HEK293 (cell line): Measurements from ENCODE around the gene BMAL1.
"Not testable (repeated sequence)": the region's sequence is repeated elsewhere in the genome, so short reads cannot be mapped to it uniquely, and the experiment has no call there.

ENCODE experiments used
- CTCF ChIA-PET: fragments of 350-600 bp; formaldehyde crosslinking; extraction: SDS; loops from one replicate; lab custom pipeline; 2021; ENCODE audit warnings: antibody characterized with exemption; lab: Yijun Ruan, JAX
- POLR2A ChIA-PET: fragments of 300-600 bp; formaldehyde crosslinking; extraction: SDS; loops from one replicate; lab custom pipeline; 2020; ENCODE audit warnings: antibody characterized with exemption, inconsistent platforms; lab: Yijun Ruan, JAX
- H3K27ac ChIP-seq: fragments of 200-500 bp; sonication (Bioruptor generic); 2 replicates; pipeline ENCODE4 v1.5.1; 2014; ENCODE audit warnings: low read depth, low read length, control low read depth, inconsistent platforms; ENCODE audit errors: extremely low read depth
- H3K36me3 ChIP-seq, 2 experiments: fragments of 200-500 bp in 1 of 2; sonication (Bioruptor generic) in 1 of 2; 1 replicate in 1 of 2; 2 replicates in 1 of 2; pipeline ENCODE4 v1.5.1; 2014 to 2017; ENCODE audit warnings: inconsistent platforms in 2 of 2, low read length in 2 of 2; ENCODE audit not compliant: control insufficient read depth in 2 of 2, insufficient read depth in 1 of 2
- H3K4me1 ChIP-seq: fragments of 200-500 bp; sonication (Bioruptor generic); 2 replicates; pipeline ENCODE4 v1.5.1; 2014; ENCODE audit warnings: mild to moderate bottlenecking, low read length, inconsistent platforms; ENCODE audit not compliant: control insufficient read depth, insufficient read depth
- H3K4me3 ChIP-seq: 2 replicates; pipeline ENCODE4 v1.5.1; 2011; ENCODE audit warnings: low read depth, mild to moderate bottlenecking, control low read depth, low read length, moderate library complexity
- H3K9me3 ChIP-seq: fragments of 200-500 bp; sonication (Bioruptor generic); 2 replicates; pipeline ENCODE4 v1.5.1; 2014; ENCODE audit warnings: low read depth, low read length, inconsistent platforms; ENCODE audit not compliant: control insufficient read depth, insufficient read depth
- GLI4 ChIP-seq: fragments of 450-650 bp; formaldehyde crosslinking; IDR thresholded peaks from 2 replicates; pipeline ENCODE4 v1.5.1; 2016; ENCODE audit warnings: missing biosample characterization, missing genetic modification characterization
- HOXC10 ChIP-seq: sonication (generic); formaldehyde crosslinking; IDR thresholded peaks from 2 replicates; pipeline ENCODE4 v1.8.1; 2023; ENCODE audit warnings: mild to moderate bottlenecking, missing genetic modification reagents
- KLF7 ChIP-seq: fragments of 450-650 bp; formaldehyde crosslinking; IDR thresholded peaks from 2 replicates; pipeline ENCODE4 v1.5.1; 2016; ENCODE audit warnings: missing biosample characterization, missing genetic modification characterization, borderline replicate concordance
- MEIS1 ChIP-seq: sonication (generic); formaldehyde crosslinking; IDR thresholded peaks from 2 replicates; pipeline ENCODE4 v1.8.1; 2022; ENCODE audit warnings: missing genetic modification reagents, mild to moderate bottlenecking, borderline replicate concordance
- SALL2 ChIP-seq: fragments of 450-650 bp; formaldehyde crosslinking; IDR thresholded peaks from 2 replicates; pipeline ENCODE4 v1.5.0; 2017; ENCODE audit warnings: missing biosample characterization, mild to moderate bottlenecking, missing genetic modification characterization, borderline replicate concordance
- ZBTB1 ChIP-seq: fragments of 450-650 bp; formaldehyde crosslinking; IDR thresholded peaks from 2 replicates; pipeline ENCODE4 v1.5.1; 2016; ENCODE audit warnings: missing biosample characterization, missing genetic modification characterization
- ZBTB48 ChIP-seq: fragments of 450-650 bp; formaldehyde crosslinking; IDR thresholded peaks from 2 replicates; pipeline ENCODE4 v1.5.1; 2016; ENCODE audit warnings: missing biosample characterization, missing genetic modification characterization
- ZNF112 ChIP-seq: fragments of 450-650 bp; formaldehyde crosslinking; IDR thresholded peaks from 2 replicates; pipeline ENCODE4 v1.5.0; 2017; ENCODE audit warnings: missing biosample characterization, missing genetic modification characterization
- ZNF133 ChIP-seq: fragments of 450-650 bp; formaldehyde crosslinking; IDR thresholded peaks from 2 replicates; pipeline ENCODE4 v1.5.1; 2016; ENCODE audit warnings: missing biosample characterization, missing genetic modification characterization
- ZNF138 ChIP-seq: fragments of 450-650 bp; formaldehyde crosslinking; IDR thresholded peaks from 2 replicates; pipeline ENCODE4 v1.5.1; 2016; ENCODE audit warnings: missing biosample characterization, missing genetic modification characterization, borderline replicate concordance
- ZNF214 ChIP-seq: fragments of 450-650 bp; formaldehyde crosslinking; IDR thresholded peaks from 2 replicates; pipeline ENCODE4 v1.5.1; 2017; ENCODE audit warnings: missing biosample characterization, mild to moderate bottlenecking, missing genetic modification characterization, borderline replicate concordance
- ZNF37A ChIP-seq: fragments of 450-650 bp; IDR thresholded peaks from 2 replicates; pipeline ENCODE4 v1.5.1; 2018; ENCODE audit warnings: missing biosample characterization, missing genetic modification characterization
- ZNF610 ChIP-seq: fragments of 450-650 bp; formaldehyde crosslinking; IDR thresholded peaks from 2 replicates; pipeline ENCODE4 v1.5.1; 2016; ENCODE audit warnings: missing biosample characterization, missing genetic modification characterization, borderline replicate concordance
- ZNF624 ChIP-seq: fragments of 450-650 bp; formaldehyde crosslinking; IDR thresholded peaks from 2 replicates; pipeline ENCODE4 v1.5.1; 2017; ENCODE audit warnings: missing biosample characterization, missing genetic modification characterization
- ZNF707 ChIP-seq: fragments of 450-650 bp; formaldehyde crosslinking; IDR thresholded peaks from 2 replicates; pipeline ENCODE4 v1.5.1; 2016; ENCODE audit warnings: missing biosample characterization, missing genetic modification characterization
- ZNF776 ChIP-seq: fragments of 450-650 bp; formaldehyde crosslinking; IDR thresholded peaks from 2 replicates; pipeline ENCODE4 v1.5.0; 2017; ENCODE audit warnings: missing biosample characterization, missing genetic modification characterization, borderline replicate concordance
- ZNF791 ChIP-seq: fragments of 450-650 bp; formaldehyde crosslinking; IDR thresholded peaks from 2 replicates; pipeline ENCODE4 v1.5.1; 2016; ENCODE audit warnings: missing biosample characterization, missing genetic modification characterization
- ZNF792 ChIP-seq: fragments of 450-650 bp; formaldehyde crosslinking; IDR thresholded peaks from 2 replicates; pipeline ENCODE4 v1.5.1; 2016; ENCODE audit warnings: missing biosample characterization, missing genetic modification characterization
- ZNF837 ChIP-seq: fragments of 450-650 bp; formaldehyde crosslinking; IDR thresholded peaks from 2 replicates; pipeline ENCODE4 v1.5.1; 2016; ENCODE audit warnings: missing biosample characterization, missing genetic modification characterization
- TF ChIP-seq, protein P1 (sequence below): fragments of 450-650 bp; formaldehyde crosslinking; IDR thresholded peaks from 2 replicates; pipeline ENCODE4 v1.5.1; 2016; ENCODE audit warnings: missing biosample characterization, missing genetic modification characterization
- TF ChIP-seq, protein P2 (sequence below): fragments of 450-650 bp; formaldehyde crosslinking; IDR thresholded peaks from 2 replicates; pipeline ENCODE4 v1.5.1; 2016; ENCODE audit warnings: missing biosample characterization, missing genetic modification characterization
- TF ChIP-seq, protein P3 (sequence below): fragments of 450-650 bp; formaldehyde crosslinking; IDR thresholded peaks from 2 replicates; pipeline ENCODE4 v1.5.1; 2016; ENCODE audit warnings: missing biosample characterization, missing genetic modification characterization, low read depth

BMAL1 gene

DNA sequence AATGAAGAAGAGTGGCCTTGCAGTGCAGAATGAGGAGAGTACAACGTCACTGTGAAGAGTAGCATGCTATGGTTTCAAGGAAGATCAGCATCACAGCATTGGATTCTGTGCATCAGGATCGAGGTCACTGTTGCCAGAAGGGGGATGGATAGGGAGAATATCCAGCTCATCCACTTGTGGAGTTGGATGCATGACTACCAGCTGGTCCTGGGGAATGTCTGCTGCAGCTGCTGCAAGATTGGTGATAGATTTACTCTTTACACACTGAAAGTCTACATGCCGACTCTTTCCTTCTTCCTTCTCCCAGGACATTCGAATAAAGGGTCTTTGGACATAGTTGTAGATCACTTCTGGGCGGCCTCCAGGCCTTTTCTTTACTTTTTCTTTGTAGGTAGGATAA, 111.2 kb downstream of the BMAL1 start (continued):
- TF ChIP-seq KLF7 (tag by site-specific recombination), result no peak
- TF ChIP-seq ZNF610 (tag by site-specific recombination), result no peak
- TF ChIP-seq MEIS1 (CRISPR knock-in tag), result no peak
- no peak for TF ChIP-seq HOXC10 (CRISPR knock-in tag)
- TF ChIP-seq ZNF707 (tag by site-specific recombination), result no peak
- no peak for TF ChIP-seq ZBTB48
- TF ChIP-seq ZNF138 (tag by site-specific recombination), result no peak
- no peak for TF ChIP-seq ZNF837 (tag by site-specific recombination)
- TF ChIP-seq, all 188 proteins: peak for 0

DNA sequence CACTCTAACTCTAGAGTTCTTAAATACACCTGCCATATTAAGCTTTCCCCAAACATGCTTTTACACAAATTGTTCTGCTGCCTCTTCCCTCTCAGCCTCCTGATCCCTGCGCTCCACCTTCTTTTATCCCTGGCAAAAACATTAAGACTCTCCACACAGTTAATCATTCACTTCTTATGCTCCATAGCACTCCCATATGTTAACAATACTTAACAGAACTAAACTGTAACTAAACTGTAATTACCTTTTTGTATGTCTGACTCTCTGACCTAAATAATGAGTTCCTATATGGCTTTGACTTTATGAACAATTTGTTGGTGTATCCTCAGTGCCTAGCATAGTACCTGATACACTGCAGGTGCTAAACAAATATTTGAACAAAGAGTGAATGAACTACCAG, 113.6 kb downstream of the BMAL1 start:
- H3K27ac ChIP-seq, result no peak overlapping the region
- H3K4me1 ChIP-seq, result no peaks in the 10 kb centered on the region
- ChIA-PET CTCF (interaction anchor here (0.7 kb wide), 1 partner anchor 377 kb away, joined by 3 read pairs; no protein-coding TSS in a partner anchor), POLR2A (interaction anchor here (1.6 kb wide), 1 partner anchor 72 kb away, joined by 4 read pairs; the partner anchor contains the start of gene BTBD10)
- peaks cover 0 to 40% of the 10 kb centered on the region in 2 experiments; a peak in 1 of 3 replicates for H3K36me3 ChIP-seq
- H3K9me3 ChIP-seq, result no peaks in the 10 kb centered on the region
- no peak for TF ChIP-seq ZNF112 (tag by site-specific recombination)
- no peak overlapping the region for H3K4me3 ChIP-seq

DNA sequence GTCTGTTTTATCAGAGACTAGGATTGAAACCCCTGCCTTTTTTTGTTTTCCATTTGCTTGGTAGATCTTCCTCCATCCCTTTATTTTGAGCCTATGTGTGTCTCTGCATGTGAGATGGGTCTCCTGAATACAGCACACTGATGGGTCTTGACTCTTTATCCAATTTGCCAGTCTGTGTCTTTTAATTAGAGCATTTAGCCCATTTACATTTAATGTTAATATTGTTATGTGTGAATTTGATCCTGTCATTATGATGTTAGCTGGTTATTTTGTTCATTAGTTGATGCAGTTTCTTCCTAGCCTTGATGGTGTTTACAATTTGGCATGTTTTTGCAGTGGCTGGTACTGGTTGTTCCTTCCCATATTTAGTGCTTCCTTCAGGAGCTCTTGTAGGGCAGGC, 120.7 kb downstream of the BMAL1 start:
- POLR2A ChIA-PET, H3K4me1 ChIP-seq, CTCF ChIA-PET, H3K9me3 ChIP-seq, H3K27ac ChIP-seq, H3K4me3 ChIP-seq: not testable (repeated sequence)
- peaks cover 0 to 21% of the 10 kb centered on the region in 2 experiments; a peak in 1 of 3 replicates for H3K36me3 ChIP-seq

DNA sequence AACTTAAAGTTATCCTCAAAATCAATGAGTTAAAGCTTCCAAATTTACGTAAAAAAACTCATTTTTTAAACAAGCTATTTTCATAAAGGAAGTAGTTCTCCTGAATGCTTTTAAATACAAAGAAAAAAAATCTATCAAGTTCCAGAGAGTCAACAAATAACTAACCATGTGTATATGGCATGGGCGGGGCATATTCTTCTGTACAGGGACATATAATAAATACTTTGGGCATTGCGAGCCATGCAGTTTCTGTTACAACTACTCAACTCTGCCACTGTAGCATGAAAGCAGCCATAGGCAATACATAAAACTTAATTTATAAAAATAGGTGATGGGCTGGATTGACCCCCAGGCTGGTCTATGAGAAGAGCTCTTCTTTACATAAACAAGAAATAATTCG, 127.6 kb downstream of the BMAL1 start:
- Histone ChIP-seq H3K9me3 (no peaks in the 10 kb centered on the region), H3K4me3 (no peak overlapping the region)
- TF ChIP-seq GLI4 (tag by site-specific recombination) (no peak), ZNF791 (no peak), ZNF624 (no peak), ZNF792 (tag by site-specific recombination) (no peak), ZNF133 (tag by site-specific recombination) (no peak), ZNF37A (no peak), ZBTB1 (tag by site-specific recombination) (no peak), SALL2 (tag by site-specific recombination) (no peak), ZNF214 (tag by site-specific recombination) (no peak), ZNF776 (tag by site-specific recombination) (no peak)
- TF ChIP-seq, protein P1, sequence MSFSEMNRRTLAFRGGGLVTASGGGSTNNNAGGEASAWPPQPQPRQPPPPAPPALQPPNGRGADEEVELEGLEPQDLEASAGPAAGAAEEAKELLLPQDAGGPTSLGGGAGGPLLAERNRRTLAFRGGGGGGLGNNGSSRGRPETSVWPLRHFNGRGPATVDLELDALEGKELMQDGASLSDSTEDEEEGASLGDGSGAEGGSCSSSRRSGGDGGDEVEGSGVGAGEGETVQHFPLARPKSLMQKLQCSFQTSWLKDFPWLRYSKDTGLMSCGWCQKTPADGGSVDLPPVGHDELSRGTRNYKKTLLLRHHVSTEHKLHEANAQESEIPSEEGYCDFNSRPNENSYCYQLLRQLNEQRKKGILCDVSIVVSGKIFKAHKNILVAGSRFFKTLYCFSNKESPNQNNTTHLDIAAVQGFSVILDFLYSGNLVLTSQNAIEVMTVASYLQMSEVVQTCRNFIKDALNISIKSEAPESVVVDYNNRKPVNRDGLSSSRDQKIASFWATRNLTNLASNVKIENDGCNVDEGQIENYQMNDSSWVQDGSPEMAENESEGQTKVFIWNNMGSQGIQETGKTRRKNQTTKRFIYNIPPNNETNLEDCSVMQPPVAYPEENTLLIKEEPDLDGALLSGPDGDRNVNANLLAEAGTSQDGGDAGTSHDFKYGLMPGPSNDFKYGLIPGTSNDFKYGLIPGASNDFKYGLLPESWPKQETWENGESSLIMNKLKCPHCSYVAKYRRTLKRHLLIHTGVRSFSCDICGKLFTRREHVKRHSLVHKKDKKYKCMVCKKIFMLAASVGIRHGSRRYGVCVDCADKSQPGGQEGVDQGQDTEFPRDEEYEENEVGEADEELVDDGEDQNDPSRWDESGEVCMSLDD (tag by site-specific recombination), result no peak
- TF ChIP-seq, protein P2, sequence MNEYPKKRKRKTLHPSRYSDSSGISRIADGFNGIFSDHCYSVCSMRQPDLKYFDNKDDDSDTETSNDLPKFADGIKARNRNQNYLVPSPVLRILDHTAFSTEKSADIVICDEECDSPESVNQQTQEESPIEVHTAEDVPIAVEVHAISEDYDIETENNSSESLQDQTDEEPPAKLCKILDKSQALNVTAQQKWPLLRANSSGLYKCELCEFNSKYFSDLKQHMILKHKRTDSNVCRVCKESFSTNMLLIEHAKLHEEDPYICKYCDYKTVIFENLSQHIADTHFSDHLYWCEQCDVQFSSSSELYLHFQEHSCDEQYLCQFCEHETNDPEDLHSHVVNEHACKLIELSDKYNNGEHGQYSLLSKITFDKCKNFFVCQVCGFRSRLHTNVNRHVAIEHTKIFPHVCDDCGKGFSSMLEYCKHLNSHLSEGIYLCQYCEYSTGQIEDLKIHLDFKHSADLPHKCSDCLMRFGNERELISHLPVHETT (tag by site-specific recombination), result no peak
- TF ChIP-seq, protein P3, sequence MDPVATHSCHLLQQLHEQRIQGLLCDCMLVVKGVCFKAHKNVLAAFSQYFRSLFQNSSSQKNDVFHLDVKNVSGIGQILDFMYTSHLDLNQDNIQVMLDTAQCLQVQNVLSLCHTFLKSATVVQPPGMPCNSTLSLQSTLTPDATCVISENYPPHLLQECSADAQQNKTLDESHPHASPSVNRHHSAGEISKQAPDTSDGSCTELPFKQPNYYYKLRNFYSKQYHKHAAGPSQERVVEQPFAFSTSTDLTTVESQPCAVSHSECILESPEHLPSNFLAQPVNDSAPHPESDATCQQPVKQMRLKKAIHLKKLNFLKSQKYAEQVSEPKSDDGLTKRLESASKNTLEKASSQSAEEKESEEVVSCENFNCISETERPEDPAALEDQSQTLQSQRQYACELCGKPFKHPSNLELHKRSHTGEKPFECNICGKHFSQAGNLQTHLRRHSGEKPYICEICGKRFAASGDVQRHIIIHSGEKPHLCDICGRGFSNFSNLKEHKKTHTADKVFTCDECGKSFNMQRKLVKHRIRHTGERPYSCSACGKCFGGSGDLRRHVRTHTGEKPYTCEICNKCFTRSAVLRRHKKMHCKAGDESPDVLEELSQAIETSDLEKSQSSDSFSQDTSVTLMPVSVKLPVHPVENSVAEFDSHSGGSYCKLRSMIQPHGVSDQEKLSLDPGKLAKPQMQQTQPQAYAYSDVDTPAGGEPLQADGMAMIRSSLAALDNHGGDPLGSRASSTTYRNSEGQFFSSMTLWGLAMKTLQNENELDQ (tag by site-specific recombination), result no peak
- TF ChIP-seq, all 188 proteins: peak for 0
- no peak overlapping the region for H3K27ac ChIP-seq
- peaks cover 0 to 30% of the 10 kb centered on the region in 2 experiments; a peak in 1 of 3 replicates for H3K36me3 ChIP-seq
- ChIA-PET CTCF (no interaction called here), POLR2A (no interaction called here)
- no peaks in the 10 kb centered on the region for H3K4me1 ChIP-seq
